ENCODE measurements around the gene G0S2. TPM values are rescaled to one million over a fixed set of nuclear protein-coding genes. Genes with fewer than 3 reads are reported as not detected.

G0S2 gene
- total RNA-seq, 1 donor: 52.2 TPM

DNA sequence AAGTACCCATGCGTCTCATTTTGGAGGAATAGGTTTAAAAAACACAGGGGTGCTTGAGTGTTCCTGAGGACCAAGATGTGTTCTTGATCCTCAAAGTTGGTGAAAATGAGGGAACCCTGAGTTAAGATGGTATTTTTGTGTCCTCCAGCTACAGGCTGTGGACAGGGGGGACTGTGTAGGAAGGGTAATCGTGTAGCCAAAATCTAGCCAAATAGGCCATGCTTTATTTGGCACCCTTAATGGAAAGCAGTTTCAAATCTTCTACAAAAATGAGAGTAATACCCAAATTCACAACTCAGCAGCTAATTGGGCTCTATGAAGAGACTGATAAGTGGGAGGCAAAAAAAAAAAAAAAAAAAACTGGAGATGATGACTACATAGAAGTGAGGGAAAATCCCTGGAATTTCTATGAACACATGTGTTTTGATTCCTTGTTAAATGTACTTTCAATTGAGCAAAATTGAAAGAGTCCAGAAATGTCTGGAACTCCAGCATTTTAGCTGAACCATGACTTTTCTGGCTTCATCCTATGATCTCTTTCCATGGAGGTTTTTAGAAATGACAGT, 29.9 kb downstream of the G0S2 start:
- peak; percentile 47 for DNase-seq (ENCODE audit: low read depth)
- H3K4me3 ChIP-seq (ENCODE audit: low read depth, low read length): peak overlapping the region; percentile 4
- no peak for TF ChIP-seq CTCF (IDR thresholded peaks at IDR 0.05; ENCODE audit: insufficient read depth, low read depth, low read length)

GRCh38 chr1:209706622-209707021, 31.4 kb downstream of the G0S2 start:
- TF ChIP-seq CTCF (IDR thresholded peaks at IDR 0.05; ENCODE audit: insufficient read depth, low read depth, low read length): no peak
- DNase-seq (ENCODE audit: low read depth): no peak
- no peak overlapping the region for H3K4me3 ChIP-seq (ENCODE audit: low read depth, low read length)

GRCh38 chr1:209707308-209707707, 32.1 kb downstream of the G0S2 start:
- H3K4me3 ChIP-seq (ENCODE audit: low read depth, low read length): no peak overlapping the region
- TF ChIP-seq CTCF (IDR thresholded peaks at IDR 0.05; ENCODE audit: insufficient read depth, low read depth, low read length): no peak
- no peak for DNase-seq (ENCODE audit: low read depth)

- no peak overlapping the region for H3K4me3 ChIP-seq (ENCODE audit: low read depth, low read length)
Observed at GRCh38 chr1:209708297-209708696, 33.1 kb downstream of the G0S2 start.

DNA sequence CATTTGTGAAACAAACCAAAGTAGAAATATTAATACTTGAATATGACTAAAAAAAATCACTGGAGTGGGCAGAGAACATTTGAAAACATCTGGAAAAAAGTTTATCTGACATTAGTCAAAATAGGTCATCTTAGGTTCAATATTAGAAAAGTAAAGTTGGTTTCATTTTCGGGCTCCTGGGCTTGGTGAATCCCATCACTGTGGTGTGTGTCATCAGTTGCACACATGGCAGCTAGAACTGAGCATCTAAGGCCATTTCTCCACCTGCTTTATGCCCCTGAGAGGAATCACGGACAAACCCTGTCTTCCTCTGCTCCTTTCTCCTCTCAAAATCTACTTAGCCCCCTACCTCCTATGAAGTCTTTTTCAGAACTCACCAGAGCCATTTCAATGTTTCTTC, 34.9 kb downstream of the G0S2 start:
- no peak for DNase-seq (ENCODE audit: low read depth)
- no peak for TF ChIP-seq CTCF (IDR thresholded peaks at IDR 0.05; ENCODE audit: insufficient read depth, low read depth, low read length)
- H3K4me3 ChIP-seq (ENCODE audit: low read depth, low read length): no peak overlapping the region

More at GRCh38 chr1:209708297-209708696, 33.1 kb downstream of the G0S2 start:
- no peak for TF ChIP-seq CTCF (IDR thresholded peaks at IDR 0.05; ENCODE audit: insufficient read depth, low read depth, low read length)
- DNase-seq (ENCODE audit: low read depth): no peak

GRCh38 chr1:209710847-209711246, 35.6 kb downstream of the G0S2 start:
- no peak for DNase-seq (ENCODE audit: low read depth)
- no peak overlapping the region for H3K4me3 ChIP-seq (ENCODE audit: low read depth, low read length)
- TF ChIP-seq CTCF (IDR thresholded peaks at IDR 0.05; ENCODE audit: insufficient read depth, low read depth, low read length): no peak

DNA sequence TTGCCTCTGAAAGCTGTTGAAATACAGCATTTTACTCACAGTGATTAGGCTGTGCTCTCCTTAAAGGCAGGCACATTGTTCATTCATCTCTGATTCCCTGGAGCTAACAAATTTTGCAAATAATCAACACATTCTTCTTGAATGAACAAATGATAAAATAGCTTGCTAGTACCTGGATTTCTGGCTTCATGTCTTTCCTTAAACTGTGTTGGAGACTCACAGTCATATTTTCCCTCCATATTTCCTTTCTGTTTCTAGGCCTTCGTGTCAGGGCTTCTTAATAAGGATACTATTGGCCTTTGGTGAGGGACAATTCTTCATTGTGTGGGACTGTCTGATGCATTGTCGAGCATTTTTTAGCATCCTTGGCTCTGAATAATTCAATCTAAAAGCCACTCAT, 39.1 kb downstream of the G0S2 start:
- no peak for TF ChIP-seq CTCF (IDR thresholded peaks at IDR 0.05; ENCODE audit: insufficient read depth, low read depth, low read length)
- no peak for DNase-seq (ENCODE audit: low read depth)
- no peak overlapping the region for H3K4me3 ChIP-seq (ENCODE audit: low read depth, low read length)

All from fibroblast of villous mesenchyme (primary cell).